HCT116 (cell line): ENCODE measurements around the gene KLF3. TPM values are rescaled to one million over a fixed set of nuclear protein-coding genes. Genes with fewer than 3 reads are reported as not detected.

Experiments used
- ATAC-seq: fragments of 200-7000 bp; cut with Tn5 transposase; 2 replicates; pipeline ENCODE4 v1.9.1; 2020; ENCODE audit warnings: mild to moderate bottlenecking, moderate library complexity
- BruUV-seq: library from RNA; stranded (reverse); fragments of 400-500 nt; replicated peaks from 2 replicates; lab custom pipeline; 2021; lab: Mats Ljungman, UMichigan
- CTCF ChIA-PET: fragments of 300-600 bp; sonication (Branson Sonifier 250); formaldehyde crosslinking; loops from one replicate; lab custom pipeline; 2021; ENCODE audit warnings: antibody characterized with exemption; lab: Charles Lee
- POLR2A ChIA-PET: fragments of 300-600, 350-600 bp; sonication (Branson Sonifier 250); formaldehyde crosslinking; loops from one replicate; lab custom pipeline; 2021; ENCODE audit warnings: antibody characterized with exemption; lab: Charles Lee
- RAD21 ChIA-PET, 2 experiments: fragments of 300-600 bp; sonication (Branson Sonifier 250); formaldehyde crosslinking; loops; one replicate each; lab custom pipeline; 2023; ENCODE audit warnings: low total read pairs in 2 of 2; ENCODE audit not compliant: uncharacterized antibody in 2 of 2, unreplicated experiment in 2 of 2, low non-redundant PET in 1 of 2; lab: Charles Lee
- DNase-seq: peaks from one replicate; pipeline ENCODE4 v3.0.0-alpha.2; 2010; ENCODE audit warnings: low read depth, low spot score
- H2AFZ ChIP-seq: fragments of 200-600 bp; shearing (Covaris generic), sonication (generic); 2 replicates; pipeline ENCODE4 v1.6.1; 2017; ENCODE audit warnings: low read depth, mixed run types, mixed read lengths, antibody characterized with exemption, low read length; ENCODE audit not compliant: poor library complexity, severe bottlenecking
- H3K27ac ChIP-seq: 2 replicates; pipeline ENCODE4 v1.5.1; 2012; ENCODE audit warnings: low read depth, low read length
- H3K27me3 ChIP-seq: fragments of 200-600 bp; sonication (generic); 2 replicates; pipeline ENCODE4 v1.6.1; 2016; ENCODE audit warnings: mixed run types, low read length, mixed read lengths; ENCODE audit not compliant: insufficient read depth
- H3K36me3 ChIP-seq, 2 experiments: fragments of 200-500 bp in 1 of 2; fragments of 200-600 bp in 1 of 2; sonication (Bioruptor generic) in 1 of 2; sonication (generic) in 1 of 2; 2 replicates each; pipeline versions ENCODE4 v1.5.1 to v1.6.1; 2014 to 2016; ENCODE audit warnings: low read length in 2 of 2, inconsistent platforms in 1 of 2, mixed read lengths in 1 of 2, mixed run types in 1 of 2; ENCODE audit not compliant: insufficient read depth in 2 of 2, control insufficient read depth in 1 of 2
- H3K4me1 ChIP-seq, 2 experiments: fragments of 200-600 bp in 1 of 2; sonication (generic) in 1 of 2; 2 replicates each; pipeline versions ENCODE4 v1.5.1 to v1.6.1; 2012 to 2017; ENCODE audit warnings: low read length in 2 of 2, inconsistent platforms in 1 of 2, mild to moderate bottlenecking in 1 of 2, mixed read lengths in 1 of 2, mixed run types in 1 of 2, moderate library complexity in 1 of 2; ENCODE audit not compliant: insufficient read depth in 2 of 2, control insufficient read depth in 1 of 2
- H3K4me2 ChIP-seq: fragments of 200-600 bp; sonication (generic); 2 replicates; pipeline ENCODE4 v1.6.1; 2017; ENCODE audit warnings: mixed run types, low read length, mixed read lengths
- H3K4me3 ChIP-seq, 2 experiments: fragments of 200-600 bp in 1 of 2; sonication (generic) in 1 of 2; replicated peaks in 1 of 2; 2 replicates each; pipeline ENCODE4 v1.5.1; 2011 to 2016; ENCODE audit warnings: low read length in 2 of 2, control low read depth in 1 of 2, low read depth in 1 of 2, mild to moderate bottlenecking in 1 of 2, mixed read lengths in 1 of 2, mixed run types in 1 of 2
- H3K79me2 ChIP-seq: fragments of 200-600 bp; sonication (generic); 2 replicates; pipeline ENCODE4 v1.6.1; 2017; ENCODE audit warnings: mild to moderate bottlenecking, mixed run types, low read length, moderate library complexity, mixed read lengths; ENCODE audit not compliant: insufficient read depth
- H3K9ac ChIP-seq: fragments of 200-600 bp; sonication (generic); 2 replicates; pipeline ENCODE4 v1.6.1; 2016; ENCODE audit warnings: low read length, mixed read lengths
- H3K9me2 ChIP-seq: fragments of 200-600 bp; sonication (generic), shearing (Covaris generic); 2 replicates; pipeline ENCODE4 v1.6.1; 2017; ENCODE audit warnings: mixed run types, mild to moderate bottlenecking, moderate library complexity; ENCODE audit not compliant: insufficient read depth
- H3K9me3 ChIP-seq, 2 experiments: fragments of 200-500 bp in 1 of 2; fragments of 200-600 bp in 1 of 2; sonication (Bioruptor generic) in 1 of 2; sonication (generic) in 1 of 2; 2 replicates each; pipeline ENCODE4 v1.6.1; 2014 to 2017; ENCODE audit warnings: low read length in 2 of 2, mixed read lengths in 2 of 2, inconsistent platforms in 1 of 2, low read depth in 1 of 2, mild to moderate bottlenecking in 1 of 2, mixed run types in 1 of 2, moderate library complexity in 1 of 2; ENCODE audit not compliant: control insufficient read depth in 1 of 2, insufficient read depth in 1 of 2
- H4K20me1 ChIP-seq: fragments of 200-600 bp; sonication (generic), shearing (Covaris generic); 2 replicates; pipeline ENCODE4 v1.6.1; 2017; ENCODE audit warnings: mixed run types, mild to moderate bottlenecking, moderate library complexity; ENCODE audit not compliant: insufficient read depth
- CBX3 ChIP-seq: IDR thresholded peaks from 2 replicates; pipeline ENCODE4 v1.6.1; 2012; ENCODE audit warnings: low read depth
- CEBPB ChIP-seq: IDR thresholded peaks from 2 replicates; pipeline ENCODE4 v1.6.1; 2012; ENCODE audit warnings: low read depth
- EGR1 ChIP-seq: IDR thresholded peaks from 2 replicates; pipeline ENCODE4 v1.6.1; 2012; ENCODE audit warnings: low read depth
- ELF1 ChIP-seq: IDR thresholded peaks from 2 replicates; pipeline ENCODE4 v1.6.1; 2012; ENCODE audit warnings: low read depth, borderline replicate concordance
- EZH2 ChIP-seq: fragments of 200-600 bp; sonication (generic); IDR thresholded peaks from 2 replicates; pipeline ENCODE4 v1.6.1; 2017; ENCODE audit warnings: antibody characterized with exemption, mixed run types
- FOSL1 ChIP-seq: IDR thresholded peaks from 2 replicates; pipeline ENCODE4 v1.6.1; 2012; ENCODE audit warnings: low read depth
- JUND ChIP-seq: IDR thresholded peaks from 2 replicates; pipeline ENCODE4 v1.6.1; 2012
- POLR2A ChIP-seq: IDR thresholded peaks from 2 replicates; pipeline ENCODE4 v1.7.0; 2011; ENCODE audit warnings: borderline replicate concordance; ENCODE audit not compliant: insufficient read depth, insufficient read length; ENCODE audit errors: extremely low read depth
- POLR2AphosphoS5 ChIP-seq: IDR thresholded peaks from 2 replicates; pipeline ENCODE4 v1.6.1; 2011; ENCODE audit warnings: mild to moderate bottlenecking, low read depth, low read length, moderate library complexity
- SIN3A ChIP-seq: IDR thresholded peaks from 2 replicates; pipeline ENCODE4 v1.6.1; 2012; ENCODE audit warnings: low read depth
- SP1 ChIP-seq: IDR thresholded peaks from 2 replicates; pipeline ENCODE4 v1.6.1; 2012; ENCODE audit warnings: low read depth
- SRF ChIP-seq: IDR thresholded peaks from 2 replicates; pipeline ENCODE4 v1.6.1; 2012; ENCODE audit warnings: low read depth
- YY1 ChIP-seq: IDR thresholded peaks from 2 replicates; pipeline ENCODE4 v1.6.1; 2011; ENCODE audit warnings: low read length, low read depth, moderate library complexity, mild to moderate bottlenecking; ENCODE audit not compliant: insufficient replicate concordance; ENCODE audit errors: extremely low read depth
- ZFX ChIP-seq: fragments of 450-650 bp; IDR thresholded peaks from 2 replicates; pipeline ENCODE4 v1.6.1; 2017
- ZNF274 ChIP-seq: fragments of 200-500 bp; sonication (Bioruptor generic); IDR thresholded peaks from 2 replicates; pipeline ENCODE4 v1.6.1; 2014; ENCODE audit warnings: mild to moderate bottlenecking, low read depth, low read length, inconsistent platforms
- intact Hi-C: fragments of 100-400 bp; cut with micrococcal nuclease; formaldehyde crosslinking; loops from 2 replicates; pipeline ENCODE4 v1.10.0; 2022
- total RNA-seq: library from RNA; stranded (reverse); gene quantifications from one replicate; pipeline ENCODE4 v1.2.1, GENCODE V29; 2021; ENCODE audit not compliant: unreplicated experiment
- TF ChIP-seq, protein P1 (sequence below): IDR thresholded peaks from 2 replicates; pipeline ENCODE4 v1.6.1; 2011; ENCODE audit warnings: mild to moderate bottlenecking, low read length, moderate library complexity; ENCODE audit not compliant: insufficient replicate concordance; ENCODE audit errors: extremely low read depth
- TF ChIP-seq, protein P2 (sequence below): IDR thresholded peaks from 2 replicates; pipeline ENCODE4 v1.6.1; 2012; ENCODE audit warnings: low read depth
- TF ChIP-seq, protein P3 (sequence below): IDR thresholded peaks from 2 replicates; pipeline ENCODE4 v1.6.1; 2012
- TF ChIP-seq, protein P4 (sequence below), 3 experiments: fragments of 200-600 bp in 1 of 3; sonication (generic) in 1 of 3; IDR thresholded peaks in 2 of 3; conservative IDR thresholded peaks in 1 of 3; 2 replicates each; pipeline ENCODE4 v1.5.1; 2012 to 2017; ENCODE audit warnings: low read depth in 2 of 3, low read length in 2 of 3, antibody characterized with exemption in 1 of 3, borderline replicate concordance in 1 of 3, control low read depth in 1 of 3, mild to moderate bottlenecking in 1 of 3, mixed read lengths in 1 of 3, mixed run types in 1 of 3, moderate library complexity in 1 of 3; ENCODE audit not compliant: insufficient read depth in 1 of 3
- TF ChIP-seq, protein P5 (sequence below): IDR thresholded peaks from 2 replicates; pipeline ENCODE4 v1.6.1; 2012

Gene KLF3
- total RNA-seq, 1 experiment from 2014 or later: 44.2 TPM

DNA sequence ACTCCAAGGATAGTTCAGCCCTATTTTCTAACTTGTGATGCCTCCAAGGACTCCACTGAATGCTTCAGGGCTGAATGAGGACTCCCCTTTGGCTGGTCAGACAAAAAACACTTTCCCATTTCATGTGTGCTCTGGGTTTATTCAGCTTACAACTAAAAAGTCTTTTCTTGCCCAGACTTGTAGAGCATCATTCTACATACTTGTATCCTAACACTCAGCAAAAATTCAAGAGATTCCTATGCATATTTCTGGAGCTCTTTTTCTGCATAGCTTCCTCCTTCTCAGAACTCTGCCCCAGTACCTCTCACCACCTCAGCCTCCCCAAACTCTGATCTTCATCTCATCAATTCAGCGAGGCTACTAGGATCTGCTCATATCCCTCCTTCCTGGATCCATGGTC lies 22.2 kb upstream of the KLF3 start:
- Histone ChIP-seq H3K36me3 (no peaks in the 10 kb centered on the region), H4K20me1 (no peaks in the 10 kb centered on the region), H3K27me3 (no peaks in the 10 kb centered on the region), H2AFZ (no peak overlapping the region), H3K9me2 (no peaks in the 10 kb centered on the region), H3K79me2 (no peaks in the 10 kb centered on the region), H3K4me1 (no peaks in the 10 kb centered on the region), H3K27ac (no peak overlapping the region), H3K9ac (no peak overlapping the region), H3K4me2 (no peak overlapping the region), H3K9me3 (no peaks in the 10 kb centered on the region)
- POLR2A ChIA-PET: no interaction called here
- ATAC-seq (no peak), DNase-seq (no peak)
- RAD21 ChIA-PET: no interaction called here
- intact Hi-C loops: no loop called here
- BruUV-seq: no TSS peak
- CTCF ChIA-PET: no interaction called here
- TF ChIP-seq, protein P1, sequence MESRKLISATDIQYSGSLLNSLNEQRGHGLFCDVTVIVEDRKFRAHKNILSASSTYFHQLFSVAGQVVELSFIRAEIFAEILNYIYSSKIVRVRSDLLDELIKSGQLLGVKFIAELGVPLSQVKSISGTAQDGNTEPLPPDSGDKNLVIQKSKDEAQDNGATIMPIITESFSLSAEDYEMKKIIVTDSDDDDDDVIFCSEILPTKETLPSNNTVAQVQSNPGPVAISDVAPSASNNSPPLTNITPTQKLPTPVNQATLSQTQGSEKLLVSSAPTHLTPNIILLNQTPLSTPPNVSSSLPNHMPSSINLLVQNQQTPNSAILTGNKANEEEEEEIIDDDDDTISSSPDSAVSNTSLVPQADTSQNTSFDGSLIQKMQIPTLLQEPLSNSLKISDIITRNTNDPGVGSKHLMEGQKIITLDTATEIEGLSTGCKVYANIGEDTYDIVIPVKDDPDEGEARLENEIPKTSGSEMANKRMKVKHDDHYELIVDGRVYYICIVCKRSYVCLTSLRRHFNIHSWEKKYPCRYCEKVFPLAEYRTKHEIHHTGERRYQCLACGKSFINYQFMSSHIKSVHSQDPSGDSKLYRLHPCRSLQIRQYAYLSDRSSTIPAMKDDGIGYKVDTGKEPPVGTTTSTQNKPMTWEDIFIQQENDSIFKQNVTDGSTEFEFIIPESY: no peak
- TF ChIP-seq YY1: no peak
- TF ChIP-seq SP1: no peak
- TF ChIP-seq, protein P2, sequence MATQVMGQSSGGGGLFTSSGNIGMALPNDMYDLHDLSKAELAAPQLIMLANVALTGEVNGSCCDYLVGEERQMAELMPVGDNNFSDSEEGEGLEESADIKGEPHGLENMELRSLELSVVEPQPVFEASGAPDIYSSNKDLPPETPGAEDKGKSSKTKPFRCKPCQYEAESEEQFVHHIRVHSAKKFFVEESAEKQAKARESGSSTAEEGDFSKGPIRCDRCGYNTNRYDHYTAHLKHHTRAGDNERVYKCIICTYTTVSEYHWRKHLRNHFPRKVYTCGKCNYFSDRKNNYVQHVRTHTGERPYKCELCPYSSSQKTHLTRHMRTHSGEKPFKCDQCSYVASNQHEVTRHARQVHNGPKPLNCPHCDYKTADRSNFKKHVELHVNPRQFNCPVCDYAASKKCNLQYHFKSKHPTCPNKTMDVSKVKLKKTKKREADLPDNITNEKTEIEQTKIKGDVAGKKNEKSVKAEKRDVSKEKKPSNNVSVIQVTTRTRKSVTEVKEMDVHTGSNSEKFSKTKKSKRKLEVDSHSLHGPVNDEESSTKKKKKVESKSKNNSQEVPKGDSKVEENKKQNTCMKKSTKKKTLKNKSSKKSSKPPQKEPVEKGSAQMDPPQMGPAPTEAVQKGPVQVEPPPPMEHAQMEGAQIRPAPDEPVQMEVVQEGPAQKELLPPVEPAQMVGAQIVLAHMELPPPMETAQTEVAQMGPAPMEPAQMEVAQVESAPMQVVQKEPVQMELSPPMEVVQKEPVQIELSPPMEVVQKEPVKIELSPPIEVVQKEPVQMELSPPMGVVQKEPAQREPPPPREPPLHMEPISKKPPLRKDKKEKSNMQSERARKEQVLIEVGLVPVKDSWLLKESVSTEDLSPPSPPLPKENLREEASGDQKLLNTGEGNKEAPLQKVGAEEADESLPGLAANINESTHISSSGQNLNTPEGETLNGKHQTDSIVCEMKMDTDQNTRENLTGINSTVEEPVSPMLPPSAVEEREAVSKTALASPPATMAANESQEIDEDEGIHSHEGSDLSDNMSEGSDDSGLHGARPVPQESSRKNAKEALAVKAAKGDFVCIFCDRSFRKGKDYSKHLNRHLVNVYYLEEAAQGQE: no peak
- TF ChIP-seq, protein P3, sequence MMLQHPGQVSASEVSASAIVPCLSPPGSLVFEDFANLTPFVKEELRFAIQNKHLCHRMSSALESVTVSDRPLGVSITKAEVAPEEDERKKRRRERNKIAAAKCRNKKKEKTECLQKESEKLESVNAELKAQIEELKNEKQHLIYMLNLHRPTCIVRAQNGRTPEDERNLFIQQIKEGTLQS: no peak
- no peak for TF ChIP-seq ZFX
- no peak for TF ChIP-seq CBX3
- no peak for TF ChIP-seq ELF1
- no peak for TF ChIP-seq SRF
- no peak for TF ChIP-seq JUND
- TF ChIP-seq POLR2A: no peak
- no peak for TF ChIP-seq ZNF274
- no peak for TF ChIP-seq EGR1
- TF ChIP-seq, protein P4, sequence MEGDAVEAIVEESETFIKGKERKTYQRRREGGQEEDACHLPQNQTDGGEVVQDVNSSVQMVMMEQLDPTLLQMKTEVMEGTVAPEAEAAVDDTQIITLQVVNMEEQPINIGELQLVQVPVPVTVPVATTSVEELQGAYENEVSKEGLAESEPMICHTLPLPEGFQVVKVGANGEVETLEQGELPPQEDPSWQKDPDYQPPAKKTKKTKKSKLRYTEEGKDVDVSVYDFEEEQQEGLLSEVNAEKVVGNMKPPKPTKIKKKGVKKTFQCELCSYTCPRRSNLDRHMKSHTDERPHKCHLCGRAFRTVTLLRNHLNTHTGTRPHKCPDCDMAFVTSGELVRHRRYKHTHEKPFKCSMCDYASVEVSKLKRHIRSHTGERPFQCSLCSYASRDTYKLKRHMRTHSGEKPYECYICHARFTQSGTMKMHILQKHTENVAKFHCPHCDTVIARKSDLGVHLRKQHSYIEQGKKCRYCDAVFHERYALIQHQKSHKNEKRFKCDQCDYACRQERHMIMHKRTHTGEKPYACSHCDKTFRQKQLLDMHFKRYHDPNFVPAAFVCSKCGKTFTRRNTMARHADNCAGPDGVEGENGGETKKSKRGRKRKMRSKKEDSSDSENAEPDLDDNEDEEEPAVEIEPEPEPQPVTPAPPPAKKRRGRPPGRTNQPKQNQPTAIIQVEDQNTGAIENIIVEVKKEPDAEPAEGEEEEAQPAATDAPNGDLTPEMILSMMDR (IDR thresholded peaks at IDR 0.05 in 2 of 3, conservative IDR thresholded peaks at IDR 0.05 in 1 of 3; ENCODE audit: borderline replicate concordance in 1 of 3, insufficient read depth in 1 of 3, low read depth in 2 of 3, low read length in 2 of 3): no peak
- TF ChIP-seq SIN3A: no peak
- TF ChIP-seq EZH2: no peak
- no peak for TF ChIP-seq CEBPB
- no peak for TF ChIP-seq FOSL1
- TF ChIP-seq, protein P5, sequence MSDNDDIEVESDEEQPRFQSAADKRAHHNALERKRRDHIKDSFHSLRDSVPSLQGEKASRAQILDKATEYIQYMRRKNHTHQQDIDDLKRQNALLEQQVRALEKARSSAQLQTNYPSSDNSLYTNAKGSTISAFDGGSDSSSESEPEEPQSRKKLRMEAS: no peak
- no peak for TF ChIP-seq POLR2AphosphoS5
- TF ChIP-seq, all 23 proteins: peak for 0
- H3K4me3 ChIP-seq: no peak overlapping the region
